Suprapubic skin (tissue), 3 donors: Measurements from ENCODE around the gene PLA2G6.

Experiments used
- CTCF ChIP-seq, 2 donors: fragments of 200-600 bp in 1 of 2; fragments of 450-650 bp in 1 of 2; sonication (generic) in 1 of 2; IDR thresholded peaks; one replicate each; pipeline ENCODE4 v1.5.1; 2016 to 2019; ENCODE audit warnings: antibody characterized with exemption in 2 of 2, mild to moderate bottlenecking in 1 of 2, moderate library complexity in 1 of 2
- EP300 ChIP-seq: sonication (generic); formaldehyde crosslinking; IDR thresholded peaks from one replicate; pipeline ENCODE4 v1.6.1; 2017; ENCODE audit warnings: antibody characterized with exemption
- POLR2A ChIP-seq, 2 donors: fragments of 450-650 bp; IDR thresholded peaks; one replicate each; pipeline ENCODE4 v1.6.1; 2017; ENCODE audit warnings: antibody characterized with exemption in 2 of 2, mild to moderate bottlenecking in 2 of 2, moderate library complexity in 2 of 2

- TF ChIP-seq CTCF (IDR thresholded peaks at IDR 0.05): no peak
- peak; percentile 88 to 96 for TF ChIP-seq POLR2A (IDR thresholded peaks at IDR 0.05)
- TF ChIP-seq EP300: no peak
These were observed 20.2 kb upstream of the PLA2G6 start, which contains the start of gene MAFF for GRCh38 chr22:38201711-38202436.
